Choroid plexus epithelial cell (primary cell): ENCODE data around the gene SMPD1.

Experiments
- DNase-seq: peaks from one replicate; pipeline ENCODE4 v3.0.0-alpha.2; 2010; ENCODE audit warnings: low read depth
- H3K4me3 ChIP-seq: 2 replicates; pipeline ENCODE4 v1.5.1; 2011; ENCODE audit warnings: low read depth, mild to moderate bottlenecking, control low read depth, low read length, moderate library complexity
- TF ChIP-seq, protein P1 (sequence below): conservative IDR thresholded peaks from 2 replicates; pipeline ENCODE4 v1.5.1; 2011; ENCODE audit warnings: low read depth, mild to moderate bottlenecking, control low read depth, inconsistent platforms, low read length, moderate library complexity

Gene SMPD1

DNA sequence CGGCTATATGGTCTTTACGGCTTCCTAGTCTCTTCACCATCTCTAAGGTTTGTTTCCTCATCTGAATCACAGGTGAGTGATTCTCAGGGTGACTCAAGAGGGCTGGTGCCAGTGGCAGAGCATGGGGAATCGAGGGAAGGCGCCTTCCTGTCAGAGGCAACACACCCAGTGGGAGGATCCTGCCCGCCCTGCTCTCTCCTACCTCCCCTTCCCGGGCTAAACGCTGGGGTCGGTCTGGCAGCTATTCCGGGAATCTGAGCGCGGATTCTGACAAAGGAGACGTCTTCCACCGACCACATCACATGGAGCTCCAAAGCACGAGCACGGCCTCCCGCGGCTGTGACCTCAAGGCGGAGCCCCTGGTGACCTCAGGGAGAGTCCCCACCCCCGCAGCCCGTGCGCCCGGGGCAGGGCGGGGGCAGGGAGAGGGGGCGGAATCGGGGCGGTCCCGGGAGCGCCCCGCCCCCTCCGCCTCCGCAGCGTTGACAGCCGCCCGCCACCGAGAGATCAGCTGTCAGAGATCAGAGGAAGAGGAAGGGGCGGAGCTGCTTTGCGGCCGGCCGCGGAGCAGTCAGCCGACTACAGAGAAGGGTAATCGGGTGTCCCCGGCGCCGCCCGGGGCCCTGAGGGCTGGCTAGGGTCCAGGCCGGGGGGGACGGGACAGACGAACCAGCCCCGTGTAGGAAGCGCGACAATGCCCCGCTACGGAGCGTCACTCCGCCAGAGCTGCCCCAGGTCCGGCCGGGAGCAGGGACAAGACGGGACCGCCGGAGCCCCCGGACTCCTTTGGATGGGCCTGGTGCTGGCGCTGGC, at the start of gene SMPD1:
Gene SMPD1, plus strand, starts transcription at position 570 of the 813 bp plus-strand sequence. Its CDS starts 125 bp downstream, at position 695.
- TF ChIP-seq, protein P1, sequence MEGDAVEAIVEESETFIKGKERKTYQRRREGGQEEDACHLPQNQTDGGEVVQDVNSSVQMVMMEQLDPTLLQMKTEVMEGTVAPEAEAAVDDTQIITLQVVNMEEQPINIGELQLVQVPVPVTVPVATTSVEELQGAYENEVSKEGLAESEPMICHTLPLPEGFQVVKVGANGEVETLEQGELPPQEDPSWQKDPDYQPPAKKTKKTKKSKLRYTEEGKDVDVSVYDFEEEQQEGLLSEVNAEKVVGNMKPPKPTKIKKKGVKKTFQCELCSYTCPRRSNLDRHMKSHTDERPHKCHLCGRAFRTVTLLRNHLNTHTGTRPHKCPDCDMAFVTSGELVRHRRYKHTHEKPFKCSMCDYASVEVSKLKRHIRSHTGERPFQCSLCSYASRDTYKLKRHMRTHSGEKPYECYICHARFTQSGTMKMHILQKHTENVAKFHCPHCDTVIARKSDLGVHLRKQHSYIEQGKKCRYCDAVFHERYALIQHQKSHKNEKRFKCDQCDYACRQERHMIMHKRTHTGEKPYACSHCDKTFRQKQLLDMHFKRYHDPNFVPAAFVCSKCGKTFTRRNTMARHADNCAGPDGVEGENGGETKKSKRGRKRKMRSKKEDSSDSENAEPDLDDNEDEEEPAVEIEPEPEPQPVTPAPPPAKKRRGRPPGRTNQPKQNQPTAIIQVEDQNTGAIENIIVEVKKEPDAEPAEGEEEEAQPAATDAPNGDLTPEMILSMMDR: no peak
- H3K4me3 ChIP-seq: peak within 1 kb of the TSS; percentile 87
- peak; percentile 96 for DNase-seq

DNA sequence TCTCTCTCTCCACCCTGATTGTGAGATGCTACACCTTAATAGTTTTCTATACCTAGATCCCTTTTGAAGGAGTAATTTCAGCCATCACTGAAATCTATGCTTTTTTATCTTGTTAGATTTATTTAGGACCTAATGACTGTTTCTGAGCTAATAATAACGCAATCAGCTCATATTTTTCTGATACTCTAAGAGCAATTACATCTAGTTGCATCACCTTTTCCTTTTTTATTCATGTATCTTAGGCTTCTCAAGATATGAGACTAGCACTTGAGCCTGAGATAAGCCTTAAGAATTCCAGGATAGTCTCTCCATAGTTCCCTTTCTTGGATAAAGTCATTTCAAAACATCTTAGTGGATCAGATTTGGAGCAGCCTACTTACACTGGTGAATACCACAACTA, 44.9 kb upstream of the SMPD1 start:
- DNase-seq: no peak
- TF ChIP-seq, protein P1: no peak
- no peak overlapping the region for H3K4me3 ChIP-seq

DNA sequence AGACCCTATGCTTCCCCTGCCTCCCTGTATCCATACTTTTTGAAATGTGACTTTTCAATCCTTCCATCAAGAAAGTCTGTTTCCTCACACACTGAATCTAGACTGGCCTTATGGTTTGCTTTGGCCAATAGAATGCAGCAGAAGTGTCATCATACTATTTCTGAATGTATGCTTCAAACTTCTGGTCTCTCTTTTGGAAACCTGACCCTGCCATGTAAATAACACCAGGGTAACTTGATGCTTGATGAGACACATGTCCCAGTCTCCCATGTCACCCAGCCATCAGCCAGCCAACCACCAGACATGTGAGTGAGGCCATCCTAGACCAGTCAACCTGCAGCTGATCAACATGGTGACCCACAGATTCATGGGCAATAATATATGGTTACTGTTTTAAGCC, 40.2 kb upstream of the SMPD1 start:
- H3K4me3 ChIP-seq: no peak overlapping the region
- no peak for DNase-seq
- TF ChIP-seq, protein P1: no peak

DNA sequence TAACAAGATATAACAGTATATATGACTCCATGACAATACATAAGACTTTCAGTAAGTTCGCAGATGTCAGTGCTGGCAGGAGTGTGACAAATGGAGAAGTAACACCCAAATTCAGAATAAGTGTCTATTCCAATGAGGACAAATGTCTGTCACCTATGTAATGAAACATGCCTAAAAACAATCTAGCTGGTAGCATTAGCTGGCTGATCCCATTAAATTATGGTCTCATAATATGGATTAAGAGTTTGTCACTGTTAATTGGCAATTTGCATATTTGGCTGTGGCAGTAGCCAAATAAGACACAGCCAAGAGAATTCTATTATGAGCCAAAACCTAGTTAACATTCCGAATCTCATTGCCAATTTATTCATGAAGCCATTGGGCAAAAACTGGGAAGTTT, 39.8 kb upstream of the SMPD1 start:
- DNase-seq: no peak
- TF ChIP-seq, protein P1: no peak
- H3K4me3 ChIP-seq: no peak overlapping the region

DNA sequence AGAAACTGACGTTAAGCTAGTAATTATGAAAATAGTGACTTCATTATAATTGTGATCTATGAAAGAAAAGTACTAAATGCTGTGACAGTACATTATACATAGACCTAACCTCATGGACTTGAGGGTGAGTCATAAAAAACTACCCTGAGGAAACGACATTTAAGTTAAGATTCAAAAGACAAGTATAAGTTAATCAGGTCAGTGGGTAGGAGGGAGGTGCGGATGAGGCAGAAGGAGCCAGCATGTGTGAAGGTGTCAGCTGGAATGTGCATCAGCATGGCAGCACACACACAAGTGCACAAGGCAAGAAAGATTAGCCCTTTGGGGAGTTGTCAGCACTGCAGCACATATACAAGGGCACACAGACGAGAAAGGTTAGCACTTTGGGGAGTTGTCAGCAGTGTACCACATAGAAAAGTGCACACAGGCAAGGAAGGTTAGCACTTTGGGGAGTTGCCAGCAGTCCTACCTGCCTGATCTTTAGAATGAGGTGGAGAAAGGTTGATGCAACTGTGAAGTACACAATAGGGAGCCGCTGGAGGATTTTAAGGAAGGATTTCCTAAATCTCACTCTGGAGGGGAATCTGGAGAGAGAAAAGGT, 38.4 kb upstream of the SMPD1 start:
- DNase-seq: no peak
- TF ChIP-seq, protein P1: no peak

DNA sequence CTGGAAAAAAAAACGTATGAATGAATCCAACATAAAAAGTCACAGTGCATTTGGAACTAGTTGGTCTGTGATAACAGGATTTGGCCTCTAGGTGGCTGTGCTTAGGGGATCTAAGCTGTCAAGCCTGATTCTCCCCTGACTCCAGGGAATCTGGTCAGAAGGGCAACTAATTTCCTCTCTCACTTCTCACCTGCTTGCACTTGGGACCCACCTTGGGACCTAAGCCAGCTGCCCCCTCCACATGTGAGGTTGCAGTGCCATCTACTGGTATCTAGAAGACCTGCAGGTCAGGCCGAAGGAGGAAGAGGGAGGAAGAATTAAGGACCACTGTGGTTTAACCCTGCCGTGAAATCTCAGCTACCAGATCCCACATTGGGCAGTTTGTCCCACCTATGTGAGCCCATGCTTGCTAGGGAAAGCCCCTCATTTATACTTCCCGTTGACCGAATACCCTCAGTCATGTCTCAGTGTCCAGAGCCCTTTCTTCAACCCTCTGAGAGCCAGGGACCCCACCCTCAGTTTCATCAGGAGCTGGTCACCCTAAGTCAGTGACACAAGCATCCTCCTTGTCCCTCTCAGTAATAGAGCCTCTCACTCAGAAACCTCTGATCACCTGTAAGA, 36.8 kb upstream of the SMPD1 start:
- peak; percentile 60 for DNase-seq
- H3K4me3 ChIP-seq: no peak overlapping the region
- TF ChIP-seq, protein P1: peak; percentile 97

More for the DNA sequence above, 38.4 kb upstream of the SMPD1 start:
- H3K4me3 ChIP-seq: no peak overlapping the region
